ENCODE measurements around the gene AFP.

AFP gene

DNA sequence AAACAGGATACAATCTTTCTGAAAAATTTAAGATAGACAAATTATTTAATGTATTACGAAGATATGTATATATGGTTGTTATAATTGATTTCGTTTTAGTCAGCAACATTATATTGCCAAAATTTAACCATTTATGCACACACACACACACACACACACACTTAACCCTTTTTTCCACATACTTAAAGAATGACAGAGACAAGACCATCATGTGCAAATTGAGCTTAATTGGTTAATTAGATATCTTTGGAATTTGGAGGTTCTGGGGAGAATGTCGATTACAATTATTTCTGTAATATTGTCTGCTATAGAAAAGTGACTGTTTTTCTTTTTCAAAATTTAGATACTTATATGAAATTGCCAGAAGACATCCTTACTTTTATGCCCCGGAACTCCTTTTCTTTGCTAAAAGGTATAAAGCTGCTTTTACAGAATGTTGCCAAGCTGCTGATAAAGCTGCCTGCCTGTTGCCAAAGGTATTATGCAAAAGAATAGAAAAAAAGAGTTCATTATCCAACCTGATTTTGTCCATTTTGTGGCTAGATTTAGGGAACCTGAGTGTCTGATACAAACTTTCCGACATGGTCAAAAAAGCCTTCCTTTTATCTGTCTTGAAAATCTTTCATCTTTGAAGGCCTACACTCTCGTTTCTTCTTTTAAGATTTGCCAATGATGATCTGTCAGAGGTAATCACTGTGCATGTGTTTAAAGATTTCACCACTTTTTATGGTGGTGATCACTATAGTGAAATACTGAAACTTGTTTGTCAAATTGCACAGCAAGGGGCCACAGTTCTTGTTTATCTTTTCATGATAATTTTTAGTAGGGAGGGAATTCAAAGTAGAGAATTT is 26.8 kb upstream of the AFP start:
- H3K27ac Mint-ChIP-seq, result no peak overlapping the region
- H3K4me3 Mint-ChIP-seq, result no peak overlapping the region
- CTCF ChIA-PET, result no interaction called here
- no peaks in the 10 kb centered on the region for H3K4me1 Mint-ChIP-seq
- no peaks in the 10 kb centered on the region for H3K36me3 Mint-ChIP-seq
- no peak for DNase-seq
- H3K9me3 Mint-ChIP-seq, result no peaks in the 10 kb centered on the region
- H3K27me3 Mint-ChIP-seq, result no peaks in the 10 kb centered on the region

DNA sequence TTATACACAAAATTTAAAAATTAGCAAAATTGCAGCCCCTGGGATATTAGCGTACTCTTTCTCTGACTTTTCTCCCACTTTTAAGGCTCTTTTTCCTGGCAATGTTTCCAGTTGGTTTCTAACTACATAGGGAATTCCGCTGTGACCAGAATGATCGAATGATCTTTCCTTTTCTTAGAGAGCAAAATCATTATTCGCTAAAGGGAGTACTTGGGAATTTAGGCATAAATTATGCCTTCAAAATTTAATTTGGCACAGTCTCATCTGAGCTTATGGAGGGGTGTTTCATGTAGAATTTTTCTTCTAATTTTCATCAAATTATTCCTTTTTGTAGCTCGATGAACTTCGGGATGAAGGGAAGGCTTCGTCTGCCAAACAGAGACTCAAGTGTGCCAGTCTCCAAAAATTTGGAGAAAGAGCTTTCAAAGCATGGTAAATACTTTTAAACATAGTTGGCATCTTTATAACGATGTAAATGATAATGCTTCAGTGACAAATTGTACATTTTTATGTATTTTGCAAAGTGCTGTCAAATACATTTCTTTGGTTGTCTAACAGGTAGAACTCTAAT is 26.0 kb upstream of the AFP start:
- no peak for DNase-seq
- Mint-ChIP-seq H3K27ac (no peak overlapping the region), H3K36me3 (no peaks in the 10 kb centered on the region), H3K9me3 (no peaks in the 10 kb centered on the region), H3K4me1 (no peaks in the 10 kb centered on the region), H3K27me3 (no peaks in the 10 kb centered on the region), H3K4me3 (no peak overlapping the region)
- CTCF ChIA-PET, result no interaction called here

DNA sequence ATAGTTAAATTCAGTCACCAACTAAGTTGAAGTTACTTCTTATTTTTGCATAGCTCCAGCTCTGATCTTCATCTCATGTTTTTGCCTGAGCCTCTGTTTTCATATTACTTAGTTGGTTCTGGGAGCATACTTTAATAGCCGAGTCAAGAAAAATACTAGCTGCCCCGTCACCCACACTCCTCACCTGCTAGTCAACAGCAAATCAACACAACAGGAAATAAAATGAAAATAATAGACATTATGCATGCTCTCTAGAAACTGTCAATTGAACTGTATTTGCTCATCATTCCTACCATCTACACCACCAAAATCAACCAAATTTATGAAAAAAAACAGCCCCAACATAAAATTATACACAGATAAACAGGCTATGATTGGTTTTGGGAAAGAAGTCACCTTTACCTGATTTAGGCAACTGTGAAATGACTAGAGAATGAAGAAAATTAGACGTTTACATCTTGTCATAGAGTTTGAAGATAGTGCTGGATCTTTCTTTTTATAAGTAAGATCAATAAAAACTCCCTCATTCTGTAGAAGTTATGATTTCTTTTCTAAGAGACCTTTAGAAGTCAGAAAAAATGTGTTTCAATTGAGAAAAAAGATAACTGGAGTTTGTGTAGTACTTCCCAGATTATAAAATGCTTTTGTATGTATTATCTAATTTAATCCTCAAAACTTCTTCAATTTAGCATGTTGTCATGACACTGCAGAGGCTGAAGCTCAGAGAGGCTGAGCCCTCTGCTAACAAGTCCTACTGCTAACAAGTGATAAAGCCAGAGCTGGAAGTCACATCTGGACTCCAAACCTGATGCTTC is 24.9 kb upstream of the AFP start:
- H3K4me3 Mint-ChIP-seq, result no peak overlapping the region
- H3K9me3 Mint-ChIP-seq, result no peaks in the 10 kb centered on the region
- CTCF ChIA-PET, result no interaction called here
- no peak overlapping the region for H3K27ac Mint-ChIP-seq
- H3K27me3 Mint-ChIP-seq, result no peaks in the 10 kb centered on the region
- H3K36me3 Mint-ChIP-seq, result no peaks in the 10 kb centered on the region
- DNase-seq, result no peak
- H3K4me1 Mint-ChIP-seq, result no peaks in the 10 kb centered on the region

DNA sequence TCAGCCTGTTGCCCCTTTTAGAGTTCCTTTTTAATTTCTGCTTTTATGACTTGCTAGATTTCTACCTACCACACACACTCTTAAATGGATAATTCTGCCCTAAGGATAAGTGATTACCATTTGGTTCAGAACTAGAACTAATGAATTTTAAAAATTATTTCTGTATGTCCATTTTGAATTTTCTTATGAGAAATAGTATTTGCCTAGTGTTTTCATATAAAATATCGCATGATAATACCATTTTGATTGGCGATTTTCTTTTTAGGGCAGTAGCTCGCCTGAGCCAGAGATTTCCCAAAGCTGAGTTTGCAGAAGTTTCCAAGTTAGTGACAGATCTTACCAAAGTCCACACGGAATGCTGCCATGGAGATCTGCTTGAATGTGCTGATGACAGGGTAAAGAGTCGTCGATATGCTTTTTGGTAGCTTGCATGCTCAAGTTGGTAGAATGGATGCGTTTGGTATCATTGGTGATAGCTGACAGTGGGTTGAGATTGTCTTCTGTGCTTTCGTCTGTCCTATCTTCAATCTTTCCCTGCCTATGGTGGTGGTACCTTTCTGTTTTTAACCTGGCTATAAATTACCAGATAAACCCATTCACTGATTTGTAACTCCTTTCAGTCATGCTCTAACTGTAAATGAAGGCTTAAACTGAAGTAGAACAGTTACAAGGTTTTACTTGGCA is 24.1 kb upstream of the AFP start:
- Mint-ChIP-seq H3K4me3 (no peak overlapping the region), H3K9me3 (no peaks in the 10 kb centered on the region), H3K4me1 (no peaks in the 10 kb centered on the region), H3K27ac (no peak overlapping the region), H3K36me3 (no peaks in the 10 kb centered on the region), H3K27me3 (no peaks in the 10 kb centered on the region)
- CTCF ChIA-PET, result no interaction called here
- DNase-seq, result no peak

GRCh38 chr4:73413294-73413755 is 22.7 kb upstream of the AFP start:
- Mint-ChIP-seq H3K4me3 (no peak overlapping the region), H3K27me3 (no peaks in the 10 kb centered on the region), H3K27ac (no peak overlapping the region), H3K36me3 (no peaks in the 10 kb centered on the region), H3K4me1 (no peaks in the 10 kb centered on the region), H3K9me3 (no peaks in the 10 kb centered on the region)
- DNase-seq, result no peak
- CTCF ChIA-PET, result no interaction called here

DNA sequence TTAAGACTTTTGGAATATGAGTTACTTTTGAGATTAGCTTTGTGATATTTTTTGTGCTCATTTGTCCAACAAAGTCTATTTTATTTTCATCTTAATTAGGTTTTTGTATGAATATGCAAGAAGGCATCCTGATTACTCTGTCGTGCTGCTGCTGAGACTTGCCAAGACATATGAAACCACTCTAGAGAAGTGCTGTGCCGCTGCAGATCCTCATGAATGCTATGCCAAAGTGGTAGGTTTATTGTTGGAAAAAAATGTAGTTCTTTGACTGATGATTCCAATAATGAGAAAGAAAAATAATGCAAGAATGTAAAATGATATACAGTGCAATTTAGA is 21.1 kb upstream of the AFP start:
- CTCF ChIA-PET, result no interaction called here
- Mint-ChIP-seq H3K9me3 (no peaks in the 10 kb centered on the region), H3K36me3 (no peaks in the 10 kb centered on the region), H3K4me1 (no peaks in the 10 kb centered on the region), H3K4me3 (no peak overlapping the region), H3K27me3 (no peaks in the 10 kb centered on the region), H3K27ac (no peak overlapping the region)
- DNase-seq, result no peak

GRCh38 chr4:73415807-73416238 is 20.2 kb upstream of the AFP start:
- Mint-ChIP-seq H3K36me3 (no peaks in the 10 kb centered on the region), H3K27me3 (no peaks in the 10 kb centered on the region), H3K4me3 (no peak overlapping the region), H3K27ac (no peak overlapping the region), H3K9me3 (no peaks in the 10 kb centered on the region), H3K4me1 (no peaks in the 10 kb centered on the region)
- no peak for DNase-seq
- CTCF ChIA-PET, result interaction anchor here (1.0 kb wide), 1 partner anchor 31 kb away, joined by 3 read pairs; no protein-coding TSS in a partner anchor

GRCh38 chr4:73416423-73417087 is 19.5 kb upstream of the AFP start:
- Mint-ChIP-seq H3K9me3 (no peaks in the 10 kb centered on the region), H3K4me1 (no peaks in the 10 kb centered on the region), H3K27ac (no peak overlapping the region), H3K36me3 (no peaks in the 10 kb centered on the region), H3K4me3 (no peak overlapping the region), H3K27me3 (no peaks in the 10 kb centered on the region)
- CTCF ChIA-PET, result no interaction called here
- no peak for DNase-seq

GRCh38 chr4:73417342-73417741 is 18.7 kb upstream of the AFP start:
- Mint-ChIP-seq H3K27ac (no peak overlapping the region), H3K9me3 (no peaks in the 10 kb centered on the region), H3K36me3 (no peaks in the 10 kb centered on the region), H3K4me1 (no peaks in the 10 kb centered on the region), H3K4me3 (no peak overlapping the region), H3K27me3 (no peaks in the 10 kb centered on the region)
- CTCF ChIA-PET, result no interaction called here
- DNase-seq, result no peak

- no peaks in the 10 kb centered on the region for H3K36me3 Mint-ChIP-seq
- no peak overlapping the region for H3K27ac Mint-ChIP-seq
- no peaks in the 10 kb centered on the region for H3K27me3 Mint-ChIP-seq
- no peak overlapping the region for H3K4me3 Mint-ChIP-seq
- no peaks in the 10 kb centered on the region for H3K4me1 Mint-ChIP-seq
- CTCF ChIA-PET, result interaction anchor here (1.1 kb wide), 1 partner anchor 28 kb away, joined by 3 read pairs; no protein-coding TSS in a partner anchor
- DNase-seq, result no peak
- no peaks in the 10 kb centered on the region for H3K9me3 Mint-ChIP-seq
Measured at GRCh38 chr4:73417973-73418372, 18.0 kb upstream of the AFP start.

- H3K4me3 Mint-ChIP-seq, result no peak overlapping the region
- DNase-seq, result no peak
- H3K9me3 Mint-ChIP-seq, result no peaks in the 10 kb centered on the region
- H3K36me3 Mint-ChIP-seq, result no peaks in the 10 kb centered on the region
- no peaks in the 10 kb centered on the region for H3K27me3 Mint-ChIP-seq
- H3K27ac Mint-ChIP-seq, result no peak overlapping the region
- CTCF ChIA-PET, result interaction anchor here (0.8 to 1.1 kb wide), 2 partner anchors 12 to 28 kb away, joined by 3 read pairs; no protein-coding TSS in a partner anchor
- no peaks in the 10 kb centered on the region for H3K4me1 Mint-ChIP-seq
Measured at GRCh38 chr4:73418677-73419076, 17.3 kb upstream of the AFP start.

DNA sequence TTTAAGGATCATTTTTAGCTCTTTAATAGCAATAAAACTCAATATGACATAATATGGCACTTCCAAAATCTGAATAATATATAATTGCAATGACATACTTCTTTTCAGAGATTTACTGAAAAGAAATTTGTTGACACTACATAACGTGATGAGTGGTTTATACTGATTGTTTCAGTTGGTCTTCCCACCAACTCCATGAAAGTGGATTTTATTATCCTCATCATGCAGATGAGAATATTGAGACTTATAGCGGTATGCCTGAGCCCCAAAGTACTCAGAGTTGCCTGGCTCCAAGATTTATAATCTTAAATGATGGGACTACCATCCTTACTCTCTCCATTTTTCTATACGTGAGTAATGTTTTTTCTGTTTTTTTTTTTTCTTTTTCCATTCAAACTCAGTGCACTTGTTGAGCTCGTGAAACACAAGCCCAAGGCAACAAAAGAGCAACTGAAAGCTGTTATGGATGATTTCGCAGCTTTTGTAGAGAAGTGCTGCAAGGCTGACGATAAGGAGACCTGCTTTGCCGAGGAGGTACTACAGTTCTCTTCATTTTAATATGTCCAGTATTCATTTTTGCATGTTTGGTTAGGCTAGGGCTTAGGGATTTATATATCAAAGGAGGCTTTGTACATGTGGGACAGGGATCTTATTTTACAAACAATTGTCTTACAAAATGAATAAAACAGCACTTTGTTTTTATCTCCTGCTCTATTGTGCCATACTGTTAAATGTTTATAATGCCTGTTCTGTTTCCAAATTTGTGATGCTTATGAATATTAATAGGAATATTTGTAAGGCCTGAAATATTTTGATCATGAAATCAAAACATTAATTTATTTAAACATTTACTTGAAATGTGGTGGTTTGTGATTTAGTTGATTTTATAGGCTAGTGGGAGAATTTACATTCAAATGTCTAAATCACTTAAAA is 16.6 kb upstream of the AFP start:
- H3K27me3 Mint-ChIP-seq, result no peaks in the 10 kb centered on the region
- H3K36me3 Mint-ChIP-seq, result no peaks in the 10 kb centered on the region
- H3K4me1 Mint-ChIP-seq, result no peaks in the 10 kb centered on the region
- H3K4me3 Mint-ChIP-seq, result no peak overlapping the region
- CTCF ChIA-PET, result interaction anchor here (0.8 kb wide), 1 partner anchor 12 kb away, joined by 3 read pairs; no protein-coding TSS in a partner anchor
- no peak overlapping the region for H3K27ac Mint-ChIP-seq
- DNase-seq, result no peak
- no peaks in the 10 kb centered on the region for H3K9me3 Mint-ChIP-seq

DNA sequence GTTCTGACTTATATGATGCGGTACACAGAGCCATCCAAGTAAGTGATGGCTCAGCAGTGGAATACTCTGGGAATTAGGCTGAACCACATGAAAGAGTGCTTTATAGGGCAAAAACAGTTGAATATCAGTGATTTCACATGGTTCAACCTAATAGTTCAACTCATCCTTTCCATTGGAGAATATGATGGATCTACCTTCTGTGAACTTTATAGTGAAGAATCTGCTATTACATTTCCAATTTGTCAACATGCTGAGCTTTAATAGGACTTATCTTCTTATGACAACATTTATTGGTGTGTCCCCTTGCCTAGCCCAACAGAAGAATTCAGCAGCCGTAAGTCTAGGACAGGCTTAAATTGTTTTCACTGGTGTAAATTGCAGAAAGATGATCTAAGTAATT is 15.4 kb upstream of the AFP start:
- Mint-ChIP-seq H3K27me3 (no peaks in the 10 kb centered on the region), H3K27ac (no peak overlapping the region), H3K9me3 (no peaks in the 10 kb centered on the region), H3K4me1 (no peaks in the 10 kb centered on the region), H3K4me3 (no peak overlapping the region), H3K36me3 (no peaks in the 10 kb centered on the region)
- CTCF ChIA-PET, result no interaction called here
- no peak for DNase-seq
